ENCODE results near the gene DNASE1. TPM values are rescaled to one million over a fixed set of nuclear protein-coding genes. Genes with fewer than 3 reads are reported as not detected.

The DNASE1 gene
- total RNA-seq, 1 donor from 2014 or later: 16.2 TPM

- peaks cover 12% of the 10 kb centered on the region for H3K4me1 ChIP-seq (ENCODE audit: insufficient read depth, low read length)
- H3K27ac ChIP-seq (ENCODE audit: low read depth, low read length): no peak overlapping the region
- H3K4me2 ChIP-seq (ENCODE audit: low read length): peak overlapping the region; percentile 30
- no peak for TF ChIP-seq EZH2 (IDR thresholded peaks at IDR 0.05; ENCODE audit: insufficient read depth, low read length)
- TF ChIP-seq CTCF (IDR thresholded peaks at IDR 0.05; ENCODE audit: insufficient read depth, low read depth, low read length): no peak
- H3K79me2 ChIP-seq (ENCODE audit: insufficient read depth, low read length): no peaks in the 10 kb centered on the region
- H3K9ac ChIP-seq (ENCODE audit: low read length): no peak overlapping the region
- Mint-ChIP-seq H3K27me3 (ENCODE audit: low read depth, unreplicated experiment) (no peaks in the 10 kb centered on the region), H3K4me1 (ENCODE audit: low read depth, unreplicated experiment) (peaks cover 32% of the 10 kb centered on the region), H3K27ac (ENCODE audit: unreplicated experiment) (peak overlapping the region; percentile 34), H3K36me3 (ENCODE audit: low read depth, unreplicated experiment) (peaks cover 7% of the 10 kb centered on the region), H3K9me3 (ENCODE audit: unreplicated experiment) (peaks cover 3% of the 10 kb centered on the region), H3K4me3 (ENCODE audit: unreplicated experiment) (no peak overlapping the region)
- no peak overlapping the region for H3K4me3 ChIP-seq (ENCODE audit: insufficient read depth, low read depth, low read length)
- no peak for FAIRE-seq
- no peak for DNase-seq (ENCODE audit: low read depth)
- no peak overlapping the region for H2AFZ ChIP-seq (ENCODE audit: low read depth, low read length)
- peaks cover 28% of the 10 kb centered on the region for H4K20me1 ChIP-seq (ENCODE audit: insufficient read depth, low read length)
- H3K9me3 ChIP-seq (ENCODE audit: insufficient read depth, low read depth, low read length): no peaks in the 10 kb centered on the region
- no peaks in the 10 kb centered on the region for H3K36me3 ChIP-seq (ENCODE audit: insufficient read depth, low read length)
- H3K27me3 ChIP-seq (ENCODE audit: insufficient read depth, low read length): no peaks in the 10 kb centered on the region
Observed at GRCh38 chr16:3643095-3643730, 11.3 kb upstream of the DNASE1 start.

- Histone ChIP-seq H4K20me1 (ENCODE audit: insufficient read depth, low read length) (peaks cover 16% of the 10 kb centered on the region), H2AFZ (ENCODE audit: low read depth, low read length) (peak overlapping the region; percentile 31), H3K36me3 (ENCODE audit: insufficient read depth, low read length) (no peaks in the 10 kb centered on the region), H3K9ac (ENCODE audit: low read length) (no peak overlapping the region), H3K4me2 (ENCODE audit: low read length) (no peak overlapping the region), H3K27me3 (ENCODE audit: insufficient read depth, low read length) (no peaks in the 10 kb centered on the region), H3K4me3 (ENCODE audit: insufficient read depth, low read depth, low read length) (no peak overlapping the region), H3K4me1 (ENCODE audit: insufficient read depth, low read length) (peaks cover 12% of the 10 kb centered on the region), H3K79me2 (ENCODE audit: insufficient read depth, low read length) (no peaks in the 10 kb centered on the region), H3K9me3 (ENCODE audit: insufficient read depth, low read depth, low read length) (no peaks in the 10 kb centered on the region), H3K27ac (ENCODE audit: low read depth, low read length) (no peak overlapping the region)
- TF ChIP-seq CTCF (IDR thresholded peaks at IDR 0.05; ENCODE audit: insufficient read depth, low read depth, low read length) (no peak), EZH2 (IDR thresholded peaks at IDR 0.05; ENCODE audit: insufficient read depth, low read length) (no peak)
- DNase-seq (ENCODE audit: low read depth) (no peak), FAIRE-seq (no peak)
- peaks cover 9% of the 10 kb centered on the region for H3K36me3 Mint-ChIP-seq (ENCODE audit: low read depth, unreplicated experiment)
- H3K27ac Mint-ChIP-seq (ENCODE audit: unreplicated experiment): peak overlapping the region; percentile 43
- H3K4me1 Mint-ChIP-seq (ENCODE audit: low read depth, unreplicated experiment): peaks cover 30% of the 10 kb centered on the region
- H3K9me3 Mint-ChIP-seq (ENCODE audit: unreplicated experiment): no peaks in the 10 kb centered on the region
- no peaks in the 10 kb centered on the region for H3K27me3 Mint-ChIP-seq (ENCODE audit: low read depth, unreplicated experiment)
- no peak overlapping the region for H3K4me3 Mint-ChIP-seq (ENCODE audit: unreplicated experiment)
Observed at GRCh38 chr16:3645108-3645503, 9.4 kb upstream of the DNASE1 start.
